Vagina (tissue), 2 donors: Measurements from ENCODE around the gene HLA-DQB1. TPM values are rescaled to one million over a fixed set of nuclear protein-coding genes. Genes with fewer than 3 reads are reported as not detected.

Source experiments
- DNase-seq, 2 donors: peaks; one replicate each; pipeline ENCODE4 v3.0.0-alpha.2; 2017; ENCODE audit errors: extremely low spot score in 2 of 2
- H3K27ac ChIP-seq: fragments of 200-600 bp; sonication (generic); one replicate; pipeline ENCODE4 v1.5.1; 2019
- H3K27me3 ChIP-seq: fragments of 200-600 bp; sonication (generic); one replicate; pipeline ENCODE4 v1.5.1; 2019
- H3K36me3 ChIP-seq, 2 donors: fragments of 200-600 bp; sonication (generic); one replicate each; pipeline ENCODE4 v1.5.1; 2017 to 2019
- H3K4me1 ChIP-seq: fragments of 200-600 bp; sonication (generic); one replicate; pipeline ENCODE4 v1.5.1; 2019
- H3K4me3 ChIP-seq, 2 donors: fragments of 200-600 bp; sonication (generic); 1 replicate in 1 of 2; 2 replicates in 1 of 2; pipeline ENCODE4 v1.5.1; 2016 to 2019
- H3K9me3 ChIP-seq: fragments of 200-600 bp; sonication (generic); one replicate; pipeline ENCODE4 v1.5.1; 2019
- CTCF ChIP-seq, 3 experiments: fragments of 450-650 bp in 2 of 3; fragments of 200-600 bp in 1 of 3; sonication (generic) in 1 of 3; IDR thresholded peaks; one replicate each; pipeline ENCODE4 v1.5.1; 2017 to 2019; ENCODE audit warnings: antibody characterized with exemption in 3 of 3, mild to moderate bottlenecking in 2 of 3, moderate library complexity in 2 of 3
- POLR2A ChIP-seq, 2 donors: fragments of 450-650 bp; IDR thresholded peaks; one replicate each; pipeline ENCODE4 v1.6.1; 2017; ENCODE audit warnings: antibody characterized with exemption in 2 of 2, mild to moderate bottlenecking in 2 of 2, moderate library complexity in 2 of 2
- POLR2AphosphoS5 ChIP-seq, 2 donors: sonication (generic); formaldehyde crosslinking; IDR thresholded peaks; one replicate each; pipeline ENCODE4 v1.9.0; 2017; ENCODE audit warnings: antibody characterized with exemption in 2 of 2, mild to moderate bottlenecking in 2 of 2, low read depth in 1 of 2; ENCODE audit not compliant: insufficient read depth in 1 of 2
- intact Hi-C: fragments of 100-400 bp; cut with DNase I; formaldehyde crosslinking; loops from one replicate; pipeline ENCODE4 v1.15.1; 2023
- total RNA-seq: library from RNA; depleted of rRNA; stranded (reverse); fragments of >200 nt; gene quantifications from one replicate; pipeline ENCODE4 v1.2.3, GENCODE V29; 2016

The HLA-DQB1 gene
- total RNA-seq, 1 donor from 2014 or later = 3.2 TPM

DNA sequence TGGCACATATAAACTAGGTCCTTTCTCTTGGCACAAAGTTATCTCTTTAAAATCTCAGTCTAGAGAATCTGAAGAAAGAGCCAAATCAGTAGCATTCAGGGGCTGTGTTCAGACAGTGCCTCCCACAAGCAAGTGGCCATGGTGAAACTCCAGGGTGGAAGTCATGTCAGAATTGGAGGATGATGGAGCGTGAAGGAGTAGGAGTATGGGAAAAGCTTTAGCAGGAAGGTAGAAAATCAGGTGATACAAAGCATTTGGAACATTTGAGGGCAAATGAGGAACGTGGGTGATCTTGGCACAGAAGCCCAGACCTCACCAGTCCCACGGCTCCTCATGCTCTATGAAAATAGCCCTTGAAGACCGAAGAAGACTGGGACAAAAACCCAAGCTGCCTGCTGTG is 2.8 kb upstream of the HLA-DQB1 start:
- TF ChIP-seq POLR2AphosphoS5 (IDR thresholded peaks at IDR 0.05; ENCODE audit: insufficient read depth in 1 of 2, low read depth in 1 of 2) = no peak
- TF ChIP-seq POLR2A (IDR thresholded peaks at IDR 0.05) = no peak
- no peak for TF ChIP-seq CTCF (IDR thresholded peaks at IDR 0.05)
- no peak overlapping the region for H3K27ac ChIP-seq
- no peaks in the 10 kb centered on the region for H3K9me3 ChIP-seq
- no peak for DNase-seq
- no peak overlapping the region for H3K4me3 ChIP-seq
- H3K27me3 ChIP-seq = no peaks in the 10 kb centered on the region
- H3K4me1 ChIP-seq = no peaks in the 10 kb centered on the region
- intact Hi-C loops = no loop called here
- H3K36me3 ChIP-seq = no peaks in the 10 kb centered on the region

DNA sequence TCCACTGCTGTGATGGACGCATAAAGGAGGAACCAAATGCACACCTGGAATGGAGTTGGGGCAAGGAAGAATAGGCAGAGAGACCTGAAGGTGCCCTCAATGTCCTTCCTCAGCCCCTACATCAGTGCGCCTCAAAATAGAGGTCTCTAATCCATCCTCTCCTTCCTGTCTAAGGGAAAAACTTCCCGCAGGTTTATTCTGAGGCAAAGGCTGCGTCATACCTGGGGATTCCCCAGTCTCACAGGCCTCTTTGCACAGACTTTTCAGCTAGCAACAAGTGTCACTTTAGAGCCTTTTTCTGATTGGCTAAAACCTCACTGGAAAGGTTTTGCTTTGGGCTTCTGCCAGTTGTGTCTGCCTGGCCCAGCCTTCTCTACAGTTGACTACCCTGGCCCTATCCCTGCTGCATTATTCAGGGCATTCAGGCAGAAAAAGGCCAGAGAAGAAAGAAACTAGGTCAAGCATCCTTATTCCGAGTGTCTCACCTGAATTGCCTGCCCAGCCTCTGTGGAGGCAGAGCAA is 1.8 kb upstream of the HLA-DQB1 start:
- TF ChIP-seq POLR2A (IDR thresholded peaks at IDR 0.05) (no peak), POLR2AphosphoS5 (IDR thresholded peaks at IDR 0.05; ENCODE audit: insufficient read depth in 1 of 2, low read depth in 1 of 2) (no peak), CTCF (IDR thresholded peaks at IDR 0.05) (no peak)
- H3K4me1 ChIP-seq = no peaks in the 10 kb centered on the region
- no peak for DNase-seq

GRCh38 chr6:32665661-32666060 is 796 bp downstream of the HLA-DQB1 start:
- TF ChIP-seq POLR2AphosphoS5 (IDR thresholded peaks at IDR 0.05; ENCODE audit: insufficient read depth in 1 of 2, low read depth in 1 of 2) (no peak), POLR2A (IDR thresholded peaks at IDR 0.05) (no peak), CTCF (IDR thresholded peaks at IDR 0.05) (no peak)
- H3K27me3 ChIP-seq = no peaks in the 10 kb centered on the region
- no peaks in the 10 kb centered on the region for H3K4me1 ChIP-seq
- H3K9me3 ChIP-seq = no peaks in the 10 kb centered on the region
- H3K27ac ChIP-seq = no peak overlapping the region
- DNase-seq = no peak
- no peaks in the 10 kb centered on the region for H3K36me3 ChIP-seq
- intact Hi-C loops = no loop called here
- no peak overlapping the region for H3K4me3 ChIP-seq

More for the DNA sequence above, 1.8 kb upstream of the HLA-DQB1 start:
- H3K27ac ChIP-seq = no peak overlapping the region
- no peak overlapping the region for H3K4me3 ChIP-seq
- H3K36me3 ChIP-seq = no peaks in the 10 kb centered on the region
- no peaks in the 10 kb centered on the region for H3K27me3 ChIP-seq
- no peaks in the 10 kb centered on the region for H3K9me3 ChIP-seq
- intact Hi-C loops = no loop called here

GRCh38 chr6:32664827-32665362 is 1.6 kb downstream of the HLA-DQB1 start:
- intact Hi-C loops = no loop called here
- no peak for DNase-seq
- H3K27ac ChIP-seq = no peak overlapping the region
- no peaks in the 10 kb centered on the region for H3K36me3 ChIP-seq
- no peaks in the 10 kb centered on the region for H3K4me1 ChIP-seq
- no peaks in the 10 kb centered on the region for H3K9me3 ChIP-seq
- TF ChIP-seq POLR2A (IDR thresholded peaks at IDR 0.05) (no peak), CTCF (IDR thresholded peaks at IDR 0.05) (no peak), POLR2AphosphoS5 (IDR thresholded peaks at IDR 0.05; ENCODE audit: insufficient read depth in 1 of 2, low read depth in 1 of 2) (no peak)
- no peak overlapping the region for H3K4me3 ChIP-seq
- H3K27me3 ChIP-seq = no peaks in the 10 kb centered on the region

GRCh38 chr6:32664354-32664753 is 2.1 kb downstream of the HLA-DQB1 start:
- Histone ChIP-seq H3K36me3 (no peaks in the 10 kb centered on the region), H3K4me1 (no peaks in the 10 kb centered on the region), H3K9me3 (no peaks in the 10 kb centered on the region), H3K4me3 (no peak overlapping the region), H3K27ac (no peak overlapping the region), H3K27me3 (no peaks in the 10 kb centered on the region)
- intact Hi-C loops = no loop called here
- DNase-seq = no peak
- TF ChIP-seq CTCF (IDR thresholded peaks at IDR 0.05) (no peak), POLR2AphosphoS5 (IDR thresholded peaks at IDR 0.05; ENCODE audit: insufficient read depth in 1 of 2, low read depth in 1 of 2) (no peak), POLR2A (IDR thresholded peaks at IDR 0.05) (no peak)
